Measurements from ENCODE around the gene MOB3C.
A peak's percentile ranks its signal among the peaks of the same experiment; 100 is the strongest.

The MOB3C gene

DNA sequence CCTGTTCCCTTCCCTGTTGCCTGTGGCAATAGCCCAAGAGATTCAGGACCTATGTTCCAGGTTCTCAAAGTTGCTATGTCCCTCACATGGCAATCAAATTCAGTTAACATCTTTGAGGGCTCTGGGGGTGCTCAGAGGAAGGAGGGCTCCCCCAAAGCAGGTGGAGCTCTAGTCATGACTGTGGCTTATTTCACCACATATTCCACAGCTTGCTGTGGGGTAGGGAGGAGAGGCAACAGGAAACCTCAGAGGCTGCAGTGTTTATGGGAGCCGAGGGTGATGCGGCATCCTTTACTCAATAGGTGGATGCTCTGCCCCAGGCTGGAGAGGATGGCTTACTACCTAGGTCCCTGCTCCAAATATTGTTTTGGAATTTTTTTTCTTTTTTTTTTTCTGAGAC, 11.4 kb downstream of the MOB3C start:
- no peak for DNase-seq (ENCODE audit: low read depth)

DNA sequence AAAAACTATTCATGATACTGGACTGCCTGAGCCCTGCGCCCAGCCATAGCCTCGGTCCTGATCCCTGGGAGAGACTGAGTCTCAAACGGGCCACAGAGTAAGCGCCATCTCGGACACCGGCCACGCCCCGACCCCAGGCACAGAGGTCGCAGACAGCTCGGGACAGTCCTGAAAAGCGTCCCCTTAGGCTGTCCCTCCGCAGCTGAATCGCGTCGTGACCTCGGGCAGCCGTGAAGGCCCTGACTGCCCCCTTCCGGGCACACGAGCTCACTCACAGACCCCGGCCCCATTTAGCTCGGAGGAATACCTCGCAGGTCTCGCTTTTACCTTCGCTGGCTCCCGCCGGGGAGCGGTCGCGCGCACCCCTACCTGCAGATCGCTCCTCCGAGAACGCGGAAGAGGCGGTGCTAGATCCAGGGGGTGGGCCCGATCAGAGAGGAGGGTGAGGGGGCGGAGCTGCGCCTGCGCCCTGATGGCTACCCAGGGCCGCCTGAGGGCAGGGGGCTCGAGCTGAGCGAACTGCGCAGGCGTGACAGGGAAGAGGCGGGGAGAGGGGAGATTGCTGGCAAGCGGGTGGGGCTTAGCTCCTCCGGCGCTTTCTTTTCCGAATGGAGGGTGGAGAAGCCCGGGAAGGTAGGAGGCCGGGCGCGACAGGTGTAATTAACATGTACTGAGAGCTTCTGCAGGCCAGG, 12.6 kb downstream of the MOB3C start, which contains the start of gene MKNK1:
Gene MKNK1 (minus strand): TSS at position 411 of the 692 bp plus-strand sequence. CDS start 20,941 bp downstream, outside the sequence.
- DNase-seq (ENCODE audit: low read depth), result peak; percentile 99

DNA sequence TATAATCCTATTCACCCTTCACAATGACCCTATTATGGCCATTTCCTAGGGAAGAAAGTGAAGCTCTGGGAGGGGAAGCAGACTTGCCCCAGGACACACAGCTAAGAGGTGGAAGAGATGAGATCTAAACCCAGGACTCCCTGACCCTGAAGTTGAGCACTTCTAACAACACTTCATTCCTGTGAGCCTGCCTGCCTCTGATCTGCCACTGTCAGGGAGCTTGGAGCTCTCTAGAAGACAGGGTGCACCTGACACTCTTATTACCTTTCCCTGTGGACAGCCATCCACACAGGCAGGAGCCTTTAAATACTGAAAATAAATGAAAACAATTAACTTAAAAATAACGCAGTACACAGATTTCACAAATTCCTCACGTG, 13.1 kb downstream of the MOB3C start:
- DNase-seq (ENCODE audit: low read depth), result no peak

DNA sequence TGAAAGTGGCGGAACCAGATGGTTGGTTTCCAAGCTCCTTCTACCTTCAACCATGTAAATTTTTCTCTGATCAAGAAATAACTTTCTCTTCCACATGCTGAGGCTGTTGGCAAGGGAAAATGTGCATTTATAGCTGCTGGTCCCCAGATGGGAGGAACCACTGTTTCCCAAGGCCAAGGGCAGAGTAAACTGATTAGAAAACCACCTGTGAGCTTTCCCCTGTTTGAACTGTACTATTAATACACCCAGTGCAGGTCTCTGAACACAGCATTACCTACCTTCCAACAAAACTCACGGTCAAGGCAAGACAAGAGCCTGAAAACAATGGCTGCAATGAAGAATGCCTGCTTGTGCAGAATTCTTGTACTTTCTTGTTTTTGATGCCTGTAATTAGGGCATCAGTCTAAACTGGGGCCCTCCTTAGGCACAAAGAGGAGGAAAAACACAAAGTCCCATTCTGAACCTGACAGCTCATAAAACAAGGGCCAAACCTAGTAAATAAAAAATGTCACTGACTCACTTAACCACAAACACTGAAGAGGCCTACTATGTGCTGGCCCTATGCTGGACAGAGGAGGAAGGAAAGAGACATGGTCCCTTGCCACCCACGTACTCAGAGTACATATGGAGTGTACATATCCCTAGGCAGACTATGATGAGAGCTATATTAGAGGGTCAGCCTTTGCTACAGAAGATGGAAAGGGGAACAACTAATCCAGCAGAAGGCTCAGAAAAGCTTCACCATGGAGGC, 15.2 kb downstream of the MOB3C start:
- no peak for DNase-seq (ENCODE audit: low read depth)

DNA sequence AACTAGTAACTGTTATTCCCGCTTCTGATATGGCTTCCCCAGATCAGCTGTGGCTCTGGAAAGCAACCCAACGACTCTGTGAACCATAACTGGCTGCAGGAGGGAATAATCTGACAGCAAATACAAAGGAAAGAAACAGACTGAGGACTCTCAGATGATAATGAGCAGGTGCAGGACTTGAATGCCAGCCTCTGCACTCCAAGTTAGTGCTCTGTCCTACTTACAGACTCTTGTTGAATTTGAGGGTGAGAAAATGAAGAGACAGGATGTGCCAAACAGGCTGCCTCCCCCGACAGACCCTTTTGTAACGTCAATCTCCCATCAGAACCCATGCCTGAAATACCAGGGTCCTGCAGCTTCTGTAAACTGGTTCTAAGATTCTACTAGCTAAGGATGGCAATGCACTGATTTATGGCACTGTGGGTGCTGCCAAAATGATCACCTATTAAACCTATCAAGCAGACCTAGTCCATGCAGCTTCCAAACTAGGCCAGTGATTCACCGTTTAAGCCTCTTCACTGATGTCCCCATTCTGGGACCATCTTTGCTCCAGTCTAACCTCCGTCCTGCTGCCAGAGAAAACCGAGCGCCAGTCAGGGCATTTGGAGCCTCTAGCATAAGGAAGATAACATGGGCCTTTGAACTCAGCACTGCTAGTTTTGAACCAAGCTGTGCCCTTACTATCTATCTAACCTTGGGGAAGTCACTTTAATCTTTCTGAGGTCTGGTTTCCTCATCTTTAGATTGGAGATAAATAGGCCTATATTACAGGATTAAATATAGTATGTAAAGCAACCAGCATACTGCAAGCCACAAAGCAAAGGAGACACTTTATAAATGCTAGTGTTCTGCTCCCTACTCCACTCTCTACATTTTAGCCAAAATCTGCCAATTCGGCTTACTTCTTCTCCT, 17.3 kb downstream of the MOB3C start:
- no peak for DNase-seq (ENCODE audit: low read depth)

DNA sequence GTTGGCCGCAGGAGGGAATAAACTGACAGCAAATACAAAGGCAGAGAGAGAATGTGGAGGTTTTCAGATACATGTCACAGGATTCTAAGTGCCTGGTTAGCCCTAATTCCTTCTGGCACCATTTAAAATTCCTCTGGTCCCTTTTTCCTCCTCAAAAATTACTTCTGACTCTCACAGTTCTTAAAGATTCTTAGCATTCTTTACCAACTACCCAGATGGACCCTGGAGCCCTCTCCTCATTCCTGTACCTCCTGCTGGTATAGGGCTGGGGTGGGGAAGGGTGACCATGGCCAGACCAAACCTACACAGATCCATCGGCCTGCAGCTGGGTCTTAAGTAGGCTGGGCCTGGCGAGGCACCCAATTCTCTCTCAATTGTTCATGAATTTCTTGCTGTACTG, 19.8 kb downstream of the MOB3C start:
- no peak for DNase-seq (ENCODE audit: low read depth)

DNA sequence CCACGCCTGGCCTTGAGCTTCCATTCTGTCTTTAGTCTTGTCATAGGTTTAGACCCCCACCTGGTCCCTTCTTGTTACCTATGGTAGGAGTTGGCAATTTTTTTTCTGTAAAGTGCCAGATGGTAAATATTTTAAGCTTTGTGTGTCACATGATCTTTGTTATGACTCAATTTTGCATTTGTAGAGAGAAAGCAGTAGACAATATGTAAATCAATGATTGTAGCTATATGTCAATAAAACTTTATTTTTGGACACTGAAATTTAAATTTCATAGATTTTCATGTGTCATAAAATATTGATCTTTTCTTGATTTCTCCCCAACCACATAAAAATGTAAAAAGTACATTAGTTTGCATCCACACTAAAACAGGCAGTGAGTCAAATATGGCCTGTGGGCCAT, 20.6 kb downstream of the MOB3C start:
- DNase-seq (ENCODE audit: low read depth), result no peak

DNA sequence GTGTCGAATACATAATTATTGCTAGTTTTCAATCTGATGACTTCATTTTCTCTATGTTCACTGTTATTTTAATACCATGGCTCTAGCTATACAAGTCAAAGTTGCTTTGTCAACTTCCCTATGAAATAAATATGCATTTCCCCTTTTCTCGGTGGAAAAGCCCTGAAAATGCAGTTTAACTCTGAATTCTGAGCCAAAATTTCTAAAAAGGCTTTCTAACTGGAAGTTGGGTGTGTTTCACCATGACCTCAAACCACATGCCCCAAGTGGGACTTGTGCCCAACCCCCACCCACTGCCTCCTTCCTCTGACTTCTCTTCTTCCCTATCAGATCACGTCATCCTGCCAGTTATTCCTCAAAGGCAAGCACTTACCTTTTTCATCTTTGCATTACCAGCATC, 21.5 kb downstream of the MOB3C start:
- no peak for DNase-seq (ENCODE audit: low read depth)

DNA sequence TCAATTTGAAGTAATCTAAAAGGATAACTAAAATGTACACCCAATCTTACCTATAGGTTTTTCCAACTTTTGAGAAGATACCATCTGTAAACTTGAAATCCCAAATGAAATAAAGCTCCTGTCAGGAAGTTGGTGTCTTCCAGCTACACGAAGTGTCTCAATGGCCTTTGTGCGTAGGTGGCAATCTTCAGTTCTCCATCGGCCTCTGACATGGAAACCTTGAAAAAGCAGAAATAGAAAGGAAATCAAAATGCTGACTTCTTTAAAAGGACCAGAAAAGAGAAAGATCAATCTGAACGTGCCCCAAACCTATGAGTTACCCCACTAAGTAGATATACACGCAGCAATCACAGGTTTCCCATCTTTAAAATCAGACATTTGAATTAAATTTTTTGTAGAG, 22.5 kb downstream of the MOB3C start:
- no peak for DNase-seq (ENCODE audit: low read depth)

DNA sequence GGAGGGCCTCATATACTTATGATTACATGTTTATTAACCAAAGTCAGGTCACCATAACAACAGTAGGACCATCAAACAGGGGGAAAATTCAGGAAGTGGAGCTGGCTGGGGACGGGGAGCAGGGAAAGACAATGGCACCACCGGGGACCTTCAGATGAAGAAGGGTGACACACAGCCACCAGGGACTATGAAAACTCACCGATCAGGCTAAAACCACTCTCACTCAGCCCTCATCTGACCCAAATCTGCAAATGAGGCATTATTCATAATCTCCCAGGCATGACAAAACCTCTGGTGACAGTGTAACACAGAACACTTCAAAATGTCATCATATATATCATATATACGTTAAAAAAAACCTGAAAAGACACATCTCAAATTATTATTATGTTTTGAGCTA, 23.8 kb downstream of the MOB3C start:
- no peak for DNase-seq (ENCODE audit: low read depth)

DNA sequence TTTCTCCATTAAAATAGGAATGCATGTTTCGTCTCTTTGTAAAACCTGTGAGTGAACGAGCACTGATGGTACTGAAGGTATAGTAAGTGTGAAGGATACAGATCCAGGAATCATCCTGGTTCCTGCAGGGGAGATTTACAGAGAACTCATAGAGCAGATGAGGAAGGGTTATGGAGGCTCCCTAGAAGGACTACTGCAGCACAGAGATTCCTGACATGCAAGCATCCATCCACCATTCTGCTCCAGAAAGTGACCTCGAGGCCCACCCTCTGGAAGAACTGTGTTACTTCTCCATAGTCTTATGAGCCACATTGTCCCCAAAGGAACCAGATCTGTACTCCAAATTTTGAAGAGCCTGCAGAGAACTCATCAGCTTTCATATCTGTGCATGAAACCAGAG, 27.1 kb downstream of the MOB3C start:
- DNase-seq (ENCODE audit: low read depth), result no peak

DNA sequence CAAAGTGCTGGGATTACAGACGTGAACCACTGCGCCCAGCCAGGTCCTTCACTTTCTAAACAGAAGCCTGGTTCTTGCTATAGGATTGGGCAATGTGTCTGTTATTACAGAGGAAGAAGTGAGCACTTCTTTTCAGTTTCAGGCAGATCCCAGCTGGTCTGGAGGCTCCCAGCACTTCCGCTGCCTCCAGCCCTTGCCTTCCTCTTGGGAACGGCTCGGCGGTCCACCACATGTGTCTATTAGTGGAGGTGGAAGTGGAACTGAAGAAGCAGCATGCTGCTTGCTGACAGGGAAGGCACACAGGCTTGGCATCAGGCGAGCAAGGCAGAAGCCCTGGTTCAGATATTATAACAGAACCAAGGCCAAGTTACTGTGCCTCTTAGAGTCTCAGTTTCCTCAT, 29.5 kb downstream of the MOB3C start:
- no peak for DNase-seq (ENCODE audit: low read depth)

DNA sequence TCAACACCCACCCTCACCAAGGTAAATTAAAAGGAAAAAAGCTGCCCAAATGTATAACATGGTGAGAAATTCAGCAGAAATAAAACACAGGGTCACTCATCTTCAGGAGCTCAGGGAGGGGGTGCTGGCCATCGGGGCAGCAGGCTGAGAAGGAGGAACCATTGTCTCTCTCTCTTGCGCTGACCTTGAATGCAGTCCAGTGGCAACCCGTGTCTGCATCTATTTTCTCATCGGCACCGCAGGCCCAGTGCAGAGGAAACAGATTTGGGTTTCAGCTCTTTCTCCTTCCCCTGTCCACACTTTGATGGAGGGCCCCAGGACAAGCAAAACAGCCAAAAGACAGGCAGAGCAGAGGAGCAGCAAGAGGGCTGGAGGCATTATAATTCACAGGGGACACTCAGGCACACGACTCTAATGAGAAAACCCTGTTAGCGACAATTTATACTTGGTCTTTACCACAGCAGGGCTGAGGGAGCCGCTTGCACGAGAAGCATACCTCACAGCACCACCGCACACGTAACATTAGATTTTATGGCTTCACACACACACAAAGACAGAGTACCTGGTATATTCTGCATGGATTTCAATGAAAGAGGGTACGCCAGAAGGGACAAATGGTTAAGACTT, 31.2 kb downstream of the MOB3C start:
- DNase-seq (ENCODE audit: low read depth), result no peak

DNA sequence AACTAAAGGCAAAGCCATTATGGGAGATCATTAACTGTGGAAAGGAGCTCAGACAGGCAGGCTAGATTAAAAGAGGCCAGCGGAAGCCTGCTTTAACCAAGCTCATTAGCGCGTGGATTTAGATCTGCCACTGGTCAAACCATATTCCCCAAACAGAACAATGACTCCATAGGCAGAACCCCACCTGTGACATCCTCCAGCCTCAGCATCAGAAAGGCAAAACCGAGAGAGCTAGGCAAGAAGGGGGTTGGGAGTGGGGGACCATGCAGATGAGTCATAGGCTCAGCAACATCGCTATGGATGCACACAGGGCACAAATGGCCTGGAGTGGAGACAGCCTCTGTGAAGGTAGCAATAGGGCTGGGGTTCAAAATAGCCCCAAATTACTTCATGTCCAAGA, 33.1 kb downstream of the MOB3C start:
- no peak for DNase-seq (ENCODE audit: low read depth)

DNA sequence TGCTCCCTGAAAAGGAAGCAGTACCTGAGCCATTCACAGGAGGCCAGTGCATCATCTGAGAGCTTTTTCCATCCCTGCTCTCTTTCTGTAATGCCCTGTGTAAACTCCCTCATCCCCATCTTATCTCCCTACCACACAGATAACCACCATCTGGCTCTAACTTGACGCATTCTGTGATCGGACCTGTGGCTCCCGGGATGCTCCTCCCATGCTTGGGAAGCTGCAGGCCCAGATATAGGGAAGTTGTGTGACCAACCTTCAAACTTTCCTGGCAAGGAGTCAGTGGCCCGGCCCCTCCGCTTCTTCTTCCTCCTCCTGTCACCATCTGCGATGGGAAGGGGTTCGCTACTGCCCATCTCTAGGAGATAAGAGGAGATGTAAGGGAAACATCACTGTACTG, 33.6 kb downstream of the MOB3C start:
- no peak for DNase-seq (ENCODE audit: low read depth)

DNA sequence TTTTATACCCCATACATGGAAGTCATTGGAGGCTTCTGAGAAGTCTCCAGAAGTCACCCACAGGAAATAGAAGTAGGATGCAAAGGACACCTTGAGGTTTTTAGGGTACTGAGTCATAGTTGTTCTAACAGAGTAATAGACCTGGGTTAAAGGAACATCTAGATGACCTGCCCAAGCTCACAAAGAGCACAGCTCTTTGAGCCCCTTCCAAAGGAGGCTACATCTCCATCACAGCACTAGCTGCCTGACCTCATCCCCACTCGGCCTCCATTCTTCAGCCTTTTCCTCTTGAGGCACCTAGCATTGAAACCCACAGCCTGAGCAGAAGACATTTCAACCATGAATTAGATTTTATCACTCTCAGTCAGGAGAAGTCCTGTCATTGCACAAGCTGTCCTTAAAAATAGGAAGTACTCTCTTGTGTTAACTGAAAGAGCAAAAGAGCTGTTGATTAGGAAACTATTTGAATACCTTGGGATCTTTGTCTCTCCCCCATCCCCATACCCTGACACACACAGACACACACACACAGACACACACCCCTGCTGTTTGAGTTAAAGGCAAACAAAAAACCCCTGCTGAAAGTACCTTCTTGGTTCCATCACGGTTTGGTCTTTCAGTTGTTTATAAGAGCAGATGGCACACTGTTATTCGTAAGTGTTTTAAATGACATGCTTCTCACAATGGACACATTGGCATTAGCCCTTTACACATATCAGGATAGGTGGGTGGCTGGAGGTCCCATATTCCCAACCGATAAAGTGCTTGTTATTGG, 34.7 kb downstream of the MOB3C start:
- no peak for DNase-seq (ENCODE audit: low read depth)

DNA sequence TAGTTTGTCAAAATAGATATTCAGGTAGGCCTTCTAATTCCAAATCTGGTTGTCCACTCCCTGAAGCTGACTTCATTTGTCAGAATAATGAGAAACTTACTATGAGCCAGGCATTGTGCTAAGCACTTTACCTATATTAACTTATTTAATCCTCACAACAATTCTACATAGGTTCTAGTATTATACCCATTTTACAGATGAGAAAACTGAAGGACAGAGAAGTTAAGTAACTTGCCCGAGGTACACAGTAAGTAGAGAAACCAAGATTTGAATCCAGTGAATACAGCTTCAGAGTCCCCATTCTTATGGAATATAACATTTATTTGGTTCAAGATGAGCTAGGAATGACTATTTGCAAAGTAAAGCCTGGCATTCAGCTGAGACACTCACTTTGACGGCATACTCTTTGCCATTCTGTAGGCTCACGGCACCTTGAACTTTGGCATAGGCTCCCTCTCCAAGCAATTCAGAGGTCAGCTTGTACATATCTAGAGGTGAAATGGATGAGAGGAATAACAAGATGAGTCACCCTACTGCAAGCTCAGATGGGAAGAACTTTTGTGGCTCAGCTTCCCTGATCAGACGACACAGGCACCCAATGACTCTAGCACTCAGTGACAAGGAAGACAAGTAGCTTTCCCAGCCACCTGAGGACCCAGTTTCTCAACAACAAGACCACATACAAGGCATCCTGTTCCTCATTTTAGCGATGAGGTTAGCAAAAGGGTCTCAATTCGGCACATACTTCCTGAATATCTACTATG, 36.3 kb downstream of the MOB3C start:
- DNase-seq (ENCODE audit: low read depth), result no peak

DNA sequence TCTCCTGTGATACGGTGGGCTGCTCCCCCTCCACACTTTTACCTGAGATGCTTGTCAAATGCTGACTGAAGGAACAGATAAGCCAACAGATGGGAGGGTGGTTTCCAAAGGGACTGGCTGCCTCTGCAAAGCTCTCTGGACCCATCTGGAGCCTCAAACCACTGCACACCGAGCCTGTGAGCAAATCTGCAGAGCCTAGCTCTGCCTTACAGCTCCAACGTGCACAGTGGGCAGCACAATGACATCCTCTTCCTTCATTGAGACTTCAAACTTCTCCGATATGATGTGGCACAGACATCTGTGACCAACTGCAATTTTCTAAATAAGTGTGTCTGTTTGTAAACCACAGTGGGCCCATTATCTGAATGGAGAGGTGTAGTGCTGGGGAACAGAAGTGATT, 38.9 kb downstream of the MOB3C start:
- no peak for DNase-seq (ENCODE audit: low read depth)

DNA sequence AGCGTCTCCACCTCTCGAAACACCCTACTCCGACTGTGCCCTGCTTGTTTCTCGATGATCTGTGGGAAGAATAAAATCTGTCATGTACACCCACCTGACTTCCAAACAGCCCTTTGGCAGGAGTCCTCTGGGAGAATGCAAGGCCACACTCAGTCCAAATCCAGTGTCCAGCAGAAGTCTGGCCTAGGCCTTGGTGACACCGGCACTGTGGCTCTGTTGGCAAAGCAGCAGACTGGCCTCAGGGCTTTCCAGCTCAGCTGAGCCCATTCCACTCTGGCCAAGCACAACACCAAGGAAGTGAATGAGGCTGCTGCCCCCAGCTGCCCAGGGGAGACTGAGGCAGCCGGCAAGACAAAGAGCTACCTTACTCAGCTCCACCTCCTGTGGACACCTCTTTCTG, 40.0 kb downstream of the MOB3C start:
- DNase-seq (ENCODE audit: low read depth), result no peak

DNA sequence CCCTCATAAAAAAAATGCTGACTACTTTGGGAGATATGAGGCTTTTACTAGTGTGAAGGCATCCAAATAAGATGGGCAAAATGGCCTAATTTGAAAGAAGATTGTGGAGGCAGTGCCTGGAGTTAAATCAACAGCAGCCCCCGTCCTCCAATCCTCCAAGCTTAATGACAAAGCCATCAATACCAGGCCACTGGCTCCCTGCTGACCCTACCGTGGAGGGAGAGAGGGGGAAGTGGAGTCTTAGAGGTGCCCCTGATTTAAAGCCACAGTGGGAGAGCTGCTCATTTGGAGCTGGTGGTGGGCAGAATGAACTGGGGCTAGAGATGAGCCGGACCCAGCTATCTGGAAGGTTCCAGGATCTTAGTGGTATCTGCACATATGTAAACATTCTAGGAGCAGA, 40.8 kb downstream of the MOB3C start:
- no peak for DNase-seq (ENCODE audit: low read depth)

DNA sequence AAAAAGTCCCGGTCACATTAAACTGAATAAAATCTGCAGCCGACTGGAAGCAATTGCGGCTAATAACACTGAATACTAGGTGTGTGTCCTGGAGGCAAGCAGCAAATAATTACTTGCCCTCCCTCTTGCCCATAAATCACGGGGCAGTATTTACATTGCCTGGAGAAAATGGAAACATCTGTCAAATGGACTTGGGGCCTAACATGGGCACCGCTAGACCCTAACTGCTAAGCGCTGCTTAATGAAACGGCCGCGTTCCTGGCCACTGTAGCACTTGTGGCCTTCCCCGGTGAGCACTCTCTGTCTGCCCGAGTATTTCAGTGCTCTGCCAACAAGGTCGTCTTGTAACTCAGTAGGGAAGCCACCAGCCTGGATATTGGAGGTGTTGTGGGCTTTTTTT, 41.3 kb downstream of the MOB3C start:
- no peak for DNase-seq (ENCODE audit: low read depth)
